Activated CD4-positive, alpha-beta T cell treated with anti-CD3 and anti-CD28 coated beads for 36 hours (primary cell): Measurements from ENCODE around the gene KLF7. TPM values are rescaled to one million over a fixed set of nuclear protein-coding genes. Genes with fewer than 3 reads are reported as not detected.

Source experiments
- microRNA-seq: library from miRNA; unstranded; fragments of <30 nt; microRNA quantifications from one replicate; pipeline ENCODE4 v1.2.0, GENCODE V29; 2021; ENCODE audit warnings: borderline replicate concordance
- total RNA-seq, 2 experiments: library from RNA; stranded (reverse); gene quantifications; one replicate each; pipeline ENCODE4 v1.2.3, GENCODE V29; 2021

Gene KLF7
- total RNA-seq, 2 experiments from 2014 or later, result 21.9 to 32.7 TPM

Small RNA genes lying within 50 kb of the gene (microRNA-seq; reads per million reads assigned to microRNA genes)
- gene MIR2355 (3.2 reads per million), gene MIR7845 (1.8 reads per million)

Other genes starting within 250 kb of the KLF7 start
- not detected for gene CPO, start 226.4 kb downstream of the KLF7 start, total RNA-seq